CD14-positive monocyte (primary cell): ENCODE results near the gene CD79B. TPM values are rescaled to one million over a fixed set of nuclear protein-coding genes. Genes with fewer than 3 reads are reported as not detected.

Experiments used
- DNase-seq, 3 donors: peaks; one replicate each; pipeline ENCODE4 v3.0.0-alpha.2; 2011 to 2022
- H2AFZ ChIP-seq: 2 replicates; pipeline ENCODE4 v1.6.0; 2012; ENCODE audit warnings: mild to moderate bottlenecking, low read depth, low read length, inconsistent platforms; ENCODE audit not compliant: insufficient read depth, poor library complexity, severe bottlenecking
- H3K27ac ChIP-seq, 2 donors: 1 replicate in 1 of 2; 2 replicates in 1 of 2; pipeline ENCODE4 v1.5.1; 2012 to 2013; ENCODE audit warnings: low read length in 2 of 2, control low read depth in 1 of 2, inconsistent platforms in 1 of 2, low read depth in 1 of 2, mild to moderate bottlenecking in 1 of 2
- H3K27me3 ChIP-seq, 2 donors: one replicate each; pipeline versions ENCODE4 v1.6.0 to v1.6.1; 2011 to 2013; ENCODE audit warnings: low read length in 2 of 2; ENCODE audit not compliant: control insufficient read depth in 2 of 2, insufficient read depth in 2 of 2
- H3K36me3 ChIP-seq, 2 donors: replicated peaks in 1 of 2; 1 replicate in 1 of 2; 2 replicates in 1 of 2; pipeline versions ENCODE4 v1.5.1 to v1.6.1; 2012 to 2013; ENCODE audit warnings: low read length in 2 of 2, control low read depth in 1 of 2, inconsistent platforms in 1 of 2, mild to moderate bottlenecking in 1 of 2; ENCODE audit not compliant: insufficient read depth in 2 of 2, control insufficient read depth in 1 of 2
- H3K4me1 ChIP-seq, 2 donors: 1 replicate in 1 of 2; 2 replicates in 1 of 2; pipeline versions ENCODE4 v1.5.1 to v1.6.1; 2012 to 2013; ENCODE audit warnings: low read length in 2 of 2, control low read depth in 1 of 2, inconsistent platforms in 1 of 2, mild to moderate bottlenecking in 1 of 2, moderate library complexity in 1 of 2; ENCODE audit not compliant: insufficient read depth in 2 of 2, control insufficient read depth in 1 of 2
- H3K4me2 ChIP-seq: replicated peaks from 2 replicates; pipeline ENCODE3; 2012; ENCODE audit warnings: low read length, moderate library complexity, mild to moderate bottlenecking; ENCODE audit not compliant: poor library complexity, severe bottlenecking; ENCODE audit errors: extremely low read depth
- H3K4me3 ChIP-seq, 3 experiments: fragments of 200-600 bp in 1 of 3; sonication (generic) in 1 of 3; replicated peaks in 1 of 3; 1 replicate in 2 of 3; 2 replicates in 1 of 3; pipeline ENCODE4 v1.5.1; 2011 to 2013; ENCODE audit warnings: low read length in 3 of 3, mild to moderate bottlenecking in 3 of 3, control low read depth in 2 of 3, low read depth in 2 of 3, inconsistent platforms in 1 of 3, moderate library complexity in 1 of 3
- H3K79me2 ChIP-seq: 2 replicates; pipeline ENCODE4 v1.6.0; 2012; ENCODE audit warnings: mild to moderate bottlenecking, control low read depth, inconsistent platforms, low read length, moderate library complexity; ENCODE audit not compliant: insufficient read depth
- H3K9ac ChIP-seq: 2 replicates; pipeline ENCODE4 v1.6.0; 2017; ENCODE audit warnings: low read length, mild to moderate bottlenecking; ENCODE audit not compliant: insufficient read depth, poor library complexity, severe bottlenecking
- H3K9me3 ChIP-seq, 2 donors: replicated peaks in 1 of 2; 1 replicate in 1 of 2; 2 replicates in 1 of 2; pipeline versions ENCODE4 v1.5.1 to v1.6.1; 2012 to 2013; ENCODE audit warnings: low read length in 2 of 2, control low read depth in 1 of 2; ENCODE audit not compliant: control insufficient read depth in 1 of 2, insufficient read depth in 1 of 2
- H4K20me1 ChIP-seq: 2 replicates; pipeline ENCODE4 v1.6.0; 2012; ENCODE audit warnings: mild to moderate bottlenecking, low read length, control low read depth, moderate library complexity; ENCODE audit not compliant: insufficient read depth
- H3K27ac Mint-ChIP-seq, 7 donors: one replicate each; pipeline ENCODE4 v1.8.0; 2020; ENCODE audit warnings: mild to moderate bottlenecking in 7 of 7, mixed read lengths in 7 of 7, moderate library complexity in 6 of 7, inconsistent platforms in 2 of 7
- H3K27me3 Mint-ChIP-seq, 3 donors: one replicate each; pipeline ENCODE4 v1.8.0; 2021 to 2022; ENCODE audit warnings: low read depth in 3 of 3, mild to moderate bottlenecking in 3 of 3, mixed read lengths in 3 of 3, moderate library complexity in 3 of 3, inconsistent platforms in 1 of 3
- H3K36me3 Mint-ChIP-seq, 2 donors: one replicate each; pipeline ENCODE4 v1.8.0; 2020; ENCODE audit warnings: mixed read lengths in 2 of 2, inconsistent platforms in 1 of 2, mild to moderate bottlenecking in 1 of 2
- H3K4me1 Mint-ChIP-seq: one replicate; pipeline ENCODE4 v1.8.0; 2020; ENCODE audit warnings: mild to moderate bottlenecking, mixed read lengths
- H3K4me3 Mint-ChIP-seq, 2 donors: one replicate each; pipeline ENCODE4 v1.8.0; 2020; ENCODE audit warnings: mild to moderate bottlenecking in 2 of 2, mixed read lengths in 2 of 2, moderate library complexity in 1 of 2
- H3K9me3 Mint-ChIP-seq, 7 donors: one replicate each; pipeline ENCODE4 v1.8.0; 2020 to 2022; ENCODE audit warnings: mixed read lengths in 7 of 7, mild to moderate bottlenecking in 6 of 7, moderate library complexity in 6 of 7, inconsistent platforms in 2 of 7
- CTCF ChIP-seq: fragments of 200-600 bp; IDR thresholded peaks from one replicate; pipeline ENCODE4 v1.8.0; 2022; ENCODE audit warnings: antibody characterized with exemption, mild to moderate bottlenecking
- WGBS: methylation state at CpG from one replicate; pipeline ENCODE4 v1.1.5; 2013; ENCODE audit warnings: missing lambda C conversion rate; ENCODE audit not compliant: insufficient coverage; 5-methylcytosine and 5-hydroxymethylcytosine counted together
- intact Hi-C, 2 donors: fragments of 100-400 bp; cut with micrococcal nuclease; formaldehyde crosslinking; loops; one replicate each; pipeline versions ENCODE4 v1.15.0 to v1.15.1; 2023
- polyA plus RNA-seq, 3 donors: library from polyadenylated mRNA; depleted of rRNA in 1 of 3; unstranded in 2 of 3; stranded (reverse) in 1 of 3; fragments of 300-500 nt in 2 of 3; fragments of >200 nt in 1 of 3; fragmentation: Illumina TruSeq in 2 of 3; gene quantifications; 1 replicate in 2 of 3; 2 replicates in 1 of 3; pipeline ENCODE4 v1.2.3, GENCODE V29; 2012 to 2021

The CD79B gene
- polyA plus RNA-seq, 3 donors: 19.6 to 21.8 (median 20.9) TPM

GRCh38 chr17:63929860-63930766 is 2.0 kb downstream of the CD79B start:
- H3K4me1 ChIP-seq: peaks cover 30 to 34% of the 10 kb centered on the region in 2 donors
- no peak overlapping the region for H3K27ac ChIP-seq
- no peak for TF ChIP-seq CTCF
- no peak for DNase-seq
- H3K4me2 ChIP-seq: peak overlapping the region; percentile 62
- peaks cover 4 to 5% of the 10 kb centered on the region in 2 donors for H3K36me3 Mint-ChIP-seq
- no peaks in the 10 kb centered on the region for H3K79me2 ChIP-seq
- H3K4me3 ChIP-seq: peak overlapping the region in 1 of 3 experiments; percentile 62
- no peak overlapping the region for H2AFZ ChIP-seq
- peaks cover 4 to 16% (median 6%) of the 10 kb centered on the region in 3 donors for H3K27me3 Mint-ChIP-seq
- H3K9me3 Mint-ChIP-seq: peaks cover 0 to 2% (median 0%) of the 10 kb centered on the region in 7 donors
- H3K36me3 ChIP-seq: peaks cover 0 to 8% of the 10 kb centered on the region in 2 donors
- H3K4me1 Mint-ChIP-seq: peaks cover 33% of the 10 kb centered on the region
- H3K9ac ChIP-seq: no peak overlapping the region
- H3K27me3 ChIP-seq: no peaks in the 10 kb centered on the region
- intact Hi-C loops: loop anchor here in 1 of 2 donors (10.0 kb wide), 1 partner anchor 355 kb away; no protein-coding TSS in a partner anchor
- no peaks in the 10 kb centered on the region for H3K9me3 ChIP-seq
- WGBS: 95% methylated on average over 23 of the region's 24 CpGs
- H3K27ac Mint-ChIP-seq: no peak overlapping the region
- peak overlapping the region in 1 of 2 donors; percentile 73 for H3K4me3 Mint-ChIP-seq
- no peaks in the 10 kb centered on the region for H4K20me1 ChIP-seq

GRCh38 chr17:63928966-63929695 is 3.0 kb downstream of the CD79B start:
- no peak overlapping the region for H3K27ac ChIP-seq
- no peak overlapping the region for H3K9ac ChIP-seq
- no peak overlapping the region for H3K27ac Mint-ChIP-seq
- H4K20me1 ChIP-seq: no peaks in the 10 kb centered on the region
- no peak overlapping the region for H3K4me3 ChIP-seq
- H3K36me3 ChIP-seq: peaks cover 0 to 8% of the 10 kb centered on the region in 2 donors
- peaks cover 4 to 14% (median 5%) of the 10 kb centered on the region in 3 donors for H3K27me3 Mint-ChIP-seq
- TF ChIP-seq CTCF: no peak
- H3K27me3 ChIP-seq: no peaks in the 10 kb centered on the region
- H3K4me3 Mint-ChIP-seq: no peak overlapping the region
- no peak for DNase-seq
- peaks cover 27% of the 10 kb centered on the region for H3K4me1 Mint-ChIP-seq
- intact Hi-C loops: loop anchor here in 1 of 2 donors (10.0 kb wide), 1 partner anchor 356 kb away; no protein-coding TSS in a partner anchor
- no peak overlapping the region for H3K4me2 ChIP-seq
- 94% methylated on average over 7 of the region's 10 CpGs for WGBS
- H3K79me2 ChIP-seq: no peaks in the 10 kb centered on the region
- H3K9me3 Mint-ChIP-seq: peaks cover 0 to 2% (median 0%) of the 10 kb centered on the region in 7 donors
- H2AFZ ChIP-seq: no peak overlapping the region
- H3K4me1 ChIP-seq: peaks cover 24 to 26% of the 10 kb centered on the region in 2 donors
- H3K9me3 ChIP-seq: no peaks in the 10 kb centered on the region
- H3K36me3 Mint-ChIP-seq: peaks cover 4 to 5% of the 10 kb centered on the region in 2 donors
